HG03103 (cell line): ENCODE measurements around the gene SCGB1D1.

Experiments used
- ATAC-seq: cut with Tn5 transposase; IDR thresholded peaks from one replicate; pipeline ENCODE4 v1.9.1; 2021; ENCODE audit warnings: low read depth; ENCODE audit not compliant: unreplicated experiment

The SCGB1D1 gene

GRCh38 chr11:62190011-62190410 is at the start of gene SCGB1D1:
Gene SCGB1D1 (plus strand): TSS chr11:62190216. CDS start chr11:62190285, 69 bp downstream.
- no peak for ATAC-seq

GRCh38 chr11:62140304-62141110 is 49.5 kb upstream of the SCGB1D1 start:
- no peak for ATAC-seq

- ATAC-seq = no peak
Observed at GRCh38 chr11:62141111-62142042, 48.6 kb upstream of the SCGB1D1 start.

GRCh38 chr11:62142043-62142375 is 48.0 kb upstream of the SCGB1D1 start:
- no peak for ATAC-seq

GRCh38 chr11:62142921-62143320 is 47.1 kb upstream of the SCGB1D1 start:
- ATAC-seq = no peak

- ATAC-seq = no peak
Observed at GRCh38 chr11:62143727-62144126, 46.3 kb upstream of the SCGB1D1 start.

GRCh38 chr11:62144641-62145255 is 45.3 kb upstream of the SCGB1D1 start:
- ATAC-seq = no peak

- ATAC-seq = no peak
Observed at GRCh38 chr11:62145261-62145871, 44.6 kb upstream of the SCGB1D1 start.

GRCh38 chr11:62146476-62147200 is 43.4 kb upstream of the SCGB1D1 start:
- no peak for ATAC-seq

GRCh38 chr11:62147545-62147944 is 42.5 kb upstream of the SCGB1D1 start:
- no peak for ATAC-seq

- no peak for ATAC-seq
Observed at GRCh38 chr11:62148271-62148980, 41.6 kb upstream of the SCGB1D1 start.

GRCh38 chr11:62149986-62150886 is 39.8 kb upstream of the SCGB1D1 start:
- ATAC-seq = no peak

GRCh38 chr11:62150887-62151736 is 38.9 kb upstream of the SCGB1D1 start:
- ATAC-seq = no peak

- ATAC-seq = no peak
Observed at GRCh38 chr11:62151737-62152102, 38.3 kb upstream of the SCGB1D1 start.

- no peak for ATAC-seq
Observed at GRCh38 chr11:62152245-62153086, 37.5 kb upstream of the SCGB1D1 start.

GRCh38 chr11:62153087-62153395 is 37.0 kb upstream of the SCGB1D1 start:
- no peak for ATAC-seq

GRCh38 chr11:62153617-62154016 is 36.4 kb upstream of the SCGB1D1 start:
- ATAC-seq = no peak
